Measurements from ENCODE around the gene NCDN. TPM values are rescaled to one million over a fixed set of nuclear protein-coding genes. Genes with fewer than 3 reads are reported as not detected.

Gene NCDN
- total and polyA plus RNA-seq, 2 donors (not counting 3 experiments of a cell fraction or from before 2014, with no cell fraction given), result 17.3 to 22.0 TPM

GRCh38 chr1:35586808-35587207, 29.2 kb downstream of the NCDN start:
- H3K27me3 ChIP-seq (ENCODE audit: control insufficient read depth in 2 of 2, insufficient read depth in 2 of 2, low read length in 2 of 2), result no peaks in the 10 kb centered on the region
- no peaks in the 10 kb centered on the region for H3K9me1 ChIP-seq (replicated peaks; ENCODE audit: control insufficient read depth, extremely low read depth, insufficient read depth, low read length)
- FAIRE-seq, result no peak
- DNase-seq (ENCODE audit: low read depth, low spot score), result no peak
- no peak overlapping the region for H3K4me3 ChIP-seq (replicated peaks in 1 of 3; ENCODE audit: insufficient read depth in 1 of 3, low read depth in 1 of 3, low read length in 3 of 3)
- BruUV-seq (replicated peaks), result no TSS peak
- POLR2A ChIA-PET, result no interaction called here
- H3K9ac ChIP-seq (replicated peaks; ENCODE audit: extremely low read depth, insufficient read depth, low read length), result no peak overlapping the region
- H3K36me3 ChIP-seq (ENCODE audit: control insufficient read depth in 2 of 2, extremely low read depth in 1 of 2, insufficient read depth in 2 of 2, low read length in 2 of 2), result no peaks in the 10 kb centered on the region
- CTCF ChIA-PET, result interaction anchor here (1.0 kb wide), 2 partner anchors 9 to 17 kb away, joined by 3 to 4 read pairs; no protein-coding TSS in a partner anchor
- TF ChIP-seq JUN (IDR thresholded peaks at IDR 0.05; ENCODE audit: borderline replicate concordance, insufficient read depth, insufficient read length, low read depth) (no peak), MAX (IDR thresholded peaks at IDR 0.05; ENCODE audit: insufficient read depth, insufficient read length) (no peak), GATA2 (IDR thresholded peaks at IDR 0.05; ENCODE audit: insufficient read depth, insufficient read length, low read depth, low read length) (no peak), CTCF (IDR thresholded peaks at IDR 0.05; ENCODE audit: extremely low read depth in 1 of 2, insufficient read depth in 1 of 2, low read depth in 1 of 2, low read length in 2 of 2) (no peak), EZH2 (IDR thresholded peaks at IDR 0.05; ENCODE audit: borderline replicate concordance, low read depth, low read length, severe bottlenecking) (no peak)
- H4K20me1 ChIP-seq (replicated peaks; ENCODE audit: control insufficient read depth, extremely low read depth, insufficient read depth, low read length), result no peaks in the 10 kb centered on the region
- intact Hi-C loops (cut with micrococcal nuclease) (no loop called here), dilution Hi-C loops (cut with MboI; ENCODE audit: extremely low pct_ligation_motif_present, low sequenced_read_pairs) (no loop called here)
- H2AFZ ChIP-seq (ENCODE audit: low read depth, low read length), result no peak overlapping the region
- H3K4me2 ChIP-seq (ENCODE audit: insufficient read depth, low read length), result no peak overlapping the region
- H3K9me3 ChIP-seq (replicated peaks; ENCODE audit: control insufficient read depth, insufficient read depth, low read length), result no peaks in the 10 kb centered on the region
- no peaks in the 10 kb centered on the region for H3K79me2 ChIP-seq (ENCODE audit: control insufficient read depth, insufficient read depth, low read length)
- no peaks in the 10 kb centered on the region for H3K4me1 ChIP-seq (ENCODE audit: control insufficient read depth, extremely low read depth, insufficient read depth, low read length)
- no peak overlapping the region for H3K27ac ChIP-seq (ENCODE audit: insufficient read depth, low read depth, low read length)

- Histone ChIP-seq H3K27ac (ENCODE audit: insufficient read depth, low read depth, low read length) (no peak overlapping the region), H3K4me2 (ENCODE audit: insufficient read depth, low read length) (no peak overlapping the region), H3K27me3 (ENCODE audit: control insufficient read depth in 2 of 2, insufficient read depth in 2 of 2, low read length in 2 of 2) (no peaks in the 10 kb centered on the region), H3K9me3 (replicated peaks; ENCODE audit: control insufficient read depth, insufficient read depth, low read length) (no peaks in the 10 kb centered on the region), H3K79me2 (ENCODE audit: control insufficient read depth, insufficient read depth, low read length) (no peaks in the 10 kb centered on the region), H2AFZ (ENCODE audit: low read depth, low read length) (no peak overlapping the region), H3K9ac (replicated peaks; ENCODE audit: extremely low read depth, insufficient read depth, low read length) (no peak overlapping the region), H3K4me1 (ENCODE audit: control insufficient read depth, extremely low read depth, insufficient read depth, low read length) (no peaks in the 10 kb centered on the region), H4K20me1 (replicated peaks; ENCODE audit: control insufficient read depth, extremely low read depth, insufficient read depth, low read length) (no peaks in the 10 kb centered on the region), H3K9me1 (replicated peaks; ENCODE audit: control insufficient read depth, extremely low read depth, insufficient read depth, low read length) (no peaks in the 10 kb centered on the region), H3K4me3 (replicated peaks in 1 of 3; ENCODE audit: insufficient read depth in 1 of 3, low read depth in 1 of 3, low read length in 3 of 3) (no peak overlapping the region), H3K36me3 (ENCODE audit: control insufficient read depth in 2 of 2, extremely low read depth in 1 of 2, insufficient read depth in 2 of 2, low read length in 2 of 2) (no peaks in the 10 kb centered on the region)
- dilution Hi-C loops (cut with MboI; ENCODE audit: extremely low pct_ligation_motif_present, low sequenced_read_pairs), result no loop called here
- intact Hi-C loops (cut with micrococcal nuclease), result no loop called here
- no TSS peak for BruUV-seq (replicated peaks)
- ChIA-PET POLR2A (no interaction called here), CTCF (interaction anchor here (1.0 kb wide), 1 partner anchor 16 kb away, joined by 4 read pairs; no protein-coding TSS in a partner anchor)
- DNase-seq (ENCODE audit: low read depth, low spot score) (no peak), FAIRE-seq (no peak)
- no peak for TF ChIP-seq MYC (IDR thresholded peaks at IDR 0.05; ENCODE audit: low read depth, low read length)
- no peak for TF ChIP-seq MAX (IDR thresholded peaks at IDR 0.05; ENCODE audit: insufficient read depth, insufficient read length)
- no peak for TF ChIP-seq POLR2AphosphoS5 (IDR thresholded peaks at IDR 0.05; ENCODE audit: insufficient read depth, low read depth, low read length)
- no peak for TF ChIP-seq POLR2A (IDR thresholded peaks at IDR 0.05; ENCODE audit: low read depth, low read length)
- TF ChIP-seq CTCF (IDR thresholded peaks at IDR 0.05; ENCODE audit: extremely low read depth in 1 of 2, insufficient read depth in 1 of 2, low read depth in 1 of 2, low read length in 2 of 2), result no peak
- TF ChIP-seq JUN (IDR thresholded peaks at IDR 0.05; ENCODE audit: borderline replicate concordance, insufficient read depth, insufficient read length, low read depth), result no peak
- no peak for TF ChIP-seq GATA2 (IDR thresholded peaks at IDR 0.05; ENCODE audit: insufficient read depth, insufficient read length, low read depth, low read length)
These were observed 30.1 kb downstream of the NCDN start for GRCh38 chr1:35587736-35588135.
